Measurements from ENCODE around the gene SNX30. TPM values are rescaled to one million over a fixed set of nuclear protein-coding genes. Genes with fewer than 3 reads are reported as not detected.

Gene SNX30
- total and polyA plus RNA-seq, 7 donors: 6.4 to 16.4 (median 8.9) TPM

GRCh38 chr9:112792670-112793069 is 42.1 kb downstream of the SNX30 start:
- WGBS, 2 donors: 94 to 99% methylated on average over 1 of the region's 1 CpG
- DNase-seq: no peak
- H3K27me3 ChIP-seq: no peaks in the 10 kb centered on the region
- intact Hi-C loops (cut with DNase I): loop anchor here (10.0 kb wide), 1 partner anchor 308 kb away; the partner anchor contains the start of gene KIAA1958
- H3K36me3 ChIP-seq: no peaks in the 10 kb centered on the region
- H3K9me3 ChIP-seq: no peaks in the 10 kb centered on the region
- no peak for TF ChIP-seq POLR2A (IDR thresholded peaks at IDR 0.05)
- no peak overlapping the region for H3K27ac ChIP-seq
- no peak overlapping the region for H3K4me3 ChIP-seq
- H3K4me1 ChIP-seq: peaks cover 0 to 60% (median 46%) of the 10 kb centered on the region in 4 donors

- H3K4me1 ChIP-seq: peaks cover 0 to 54% (median 44%) of the 10 kb centered on the region in 4 donors
- peak; percentile 81 for DNase-seq
- H3K36me3 ChIP-seq: no peaks in the 10 kb centered on the region
- H3K9me3 ChIP-seq: no peaks in the 10 kb centered on the region
- no peak overlapping the region for H3K4me3 ChIP-seq
- no peaks in the 10 kb centered on the region for H3K27me3 ChIP-seq
- intact Hi-C loops (cut with DNase I): loop anchor here (10.0 kb wide), 1 partner anchor 309 kb away; the partner anchor contains the start of gene KIAA1958
- 58 to 66% methylated on average over 5 of the region's 5 CpGs for WGBS, 2 donors
- TF ChIP-seq POLR2AphosphoS5 (IDR thresholded peaks at IDR 0.05): peak in 1 of 4 donors; percentile 16
- peak; percentile 45 to 76 (median 68) for TF ChIP-seq CTCF (IDR thresholded peaks at IDR 0.05)
- no peak for TF ChIP-seq EP300 (IDR thresholded peaks at IDR 0.05)
- no peak for TF ChIP-seq POLR2A (IDR thresholded peaks at IDR 0.05)
- H3K27ac ChIP-seq: no peak overlapping the region
Observed at GRCh38 chr9:112793213-112793810, 42.8 kb downstream of the SNX30 start.

- DNase-seq: no peak
- Histone ChIP-seq H3K27ac (no peak overlapping the region), H3K36me3 (no peaks in the 10 kb centered on the region), H3K4me3 (no peak overlapping the region), H3K9me3 (no peaks in the 10 kb centered on the region), H3K27me3 (no peaks in the 10 kb centered on the region), H3K4me1 (peaks cover 0 to 40% (median 30%) of the 10 kb centered on the region in 4 donors)
- TF ChIP-seq EP300 (IDR thresholded peaks at IDR 0.05): no peak
- intact Hi-C loops (cut with DNase I): loop anchor here (10.0 kb wide), 1 partner anchor 310 kb away; the partner anchor contains the start of gene KIAA1958
Observed at GRCh38 chr9:112794731-112795130, 44.2 kb downstream of the SNX30 start.

- no peak for DNase-seq
Observed at GRCh38 chr9:112795921-112796320, 45.4 kb downstream of the SNX30 start.

GRCh38 chr9:112796485-112796884 is 45.9 kb downstream of the SNX30 start:
- Histone ChIP-seq H3K4me1 (peaks cover 0 to 26% (median 17%) of the 10 kb centered on the region in 4 donors), H3K27me3 (no peaks in the 10 kb centered on the region), H3K4me3 (no peak overlapping the region), H3K36me3 (no peaks in the 10 kb centered on the region), H3K9me3 (no peaks in the 10 kb centered on the region), H3K27ac (no peak overlapping the region)
- intact Hi-C loops (cut with DNase I): loop anchor here (10.0 kb wide), 1 partner anchor 312 kb away; the partner anchor contains the start of gene KIAA1958
- TF ChIP-seq POLR2AphosphoS5 (IDR thresholded peaks at IDR 0.05): no peak
- TF ChIP-seq CTCF (IDR thresholded peaks at IDR 0.05): no peak
- no peak for TF ChIP-seq EP300 (IDR thresholded peaks at IDR 0.05)
- no peak for TF ChIP-seq POLR2A (IDR thresholded peaks at IDR 0.05)
- no peak for DNase-seq
- WGBS, 2 donors: 92 to 94% methylated on average over 8 of the region's 8 CpGs

More at GRCh38 chr9:112795921-112796320, 45.4 kb downstream of the SNX30 start:
- H3K27ac ChIP-seq: no peak overlapping the region
- no peaks in the 10 kb centered on the region for H3K36me3 ChIP-seq
- no peak overlapping the region for H3K4me3 ChIP-seq
- TF ChIP-seq POLR2A (IDR thresholded peaks at IDR 0.05): no peak
- TF ChIP-seq POLR2AphosphoS5 (IDR thresholded peaks at IDR 0.05): no peak
- TF ChIP-seq EP300 (IDR thresholded peaks at IDR 0.05): no peak
- TF ChIP-seq CTCF (IDR thresholded peaks at IDR 0.05): no peak
- no peaks in the 10 kb centered on the region for H3K9me3 ChIP-seq
- 70 to 74% methylated on average over 4 of the region's 4 CpGs for WGBS, 2 donors
- intact Hi-C loops (cut with DNase I): loop anchor here (10.0 kb wide), 1 partner anchor 311 kb away; the partner anchor contains the start of gene KIAA1958
- peaks cover 0 to 28% (median 20%) of the 10 kb centered on the region in 4 donors for H3K4me1 ChIP-seq
- H3K27me3 ChIP-seq: no peaks in the 10 kb centered on the region

All from sigmoid colon (tissue), 7 donors.